Progenitor cell of endocrine pancreas (in vitro differentiated cells): ENCODE results near the gene ABLIM3. TPM values are rescaled to one million over a fixed set of nuclear protein-coding genes. Genes with fewer than 3 reads are reported as not detected.
"Not testable (repeated sequence)": the region's sequence is repeated elsewhere in the genome, so short reads cannot be mapped to it uniquely, and the experiment has no call there.

Experiments used
- DNase-seq: peaks from one replicate; pipeline ENCODE4 v3.0.0; 2021; ENCODE audit warnings: low spot score; ENCODE audit not compliant: unreplicated experiment
- H3K27ac Mint-ChIP-seq: 2 replicates; pipeline ENCODE4 v1.8.0; 2021; ENCODE audit warnings: mild to moderate bottlenecking, moderate library complexity, mixed read lengths
- H3K27me3 Mint-ChIP-seq: 2 replicates; pipeline ENCODE4 v1.8.0; 2021; ENCODE audit warnings: mixed read lengths
- H3K36me3 Mint-ChIP-seq: 2 replicates; pipeline ENCODE4 v1.8.0; 2022; ENCODE audit warnings: mixed read lengths; ENCODE audit not compliant: insufficient read depth
- H3K4me1 Mint-ChIP-seq: 2 replicates; pipeline ENCODE4 v1.8.0; 2021; ENCODE audit warnings: low read depth, mixed read lengths
- H3K4me3 Mint-ChIP-seq: 2 replicates; pipeline ENCODE4 v1.8.0; 2021; ENCODE audit warnings: low read depth, mild to moderate bottlenecking, moderate library complexity, mixed read lengths
- H3K9me3 Mint-ChIP-seq: 2 replicates; pipeline ENCODE4 v1.8.0; 2021; ENCODE audit warnings: low read depth, mixed read lengths
- total RNA-seq: library from RNA; stranded (reverse); gene quantifications from 2 replicates; pipeline ENCODE4 v1.2.1, GENCODE V29; 2021
- TF ChIP-seq, protein P1 (sequence below): fragments of 200-600 bp; sonication (generic); IDR thresholded peaks from one replicate; pipeline ENCODE4 v1.5.0; 2021; ENCODE audit warnings: antibody characterized with exemption, mild to moderate bottlenecking; ENCODE audit not compliant: unreplicated experiment

ABLIM3 gene
- total RNA-seq, 1 donor from 2014 or later = 0.48 TPM

DNA sequence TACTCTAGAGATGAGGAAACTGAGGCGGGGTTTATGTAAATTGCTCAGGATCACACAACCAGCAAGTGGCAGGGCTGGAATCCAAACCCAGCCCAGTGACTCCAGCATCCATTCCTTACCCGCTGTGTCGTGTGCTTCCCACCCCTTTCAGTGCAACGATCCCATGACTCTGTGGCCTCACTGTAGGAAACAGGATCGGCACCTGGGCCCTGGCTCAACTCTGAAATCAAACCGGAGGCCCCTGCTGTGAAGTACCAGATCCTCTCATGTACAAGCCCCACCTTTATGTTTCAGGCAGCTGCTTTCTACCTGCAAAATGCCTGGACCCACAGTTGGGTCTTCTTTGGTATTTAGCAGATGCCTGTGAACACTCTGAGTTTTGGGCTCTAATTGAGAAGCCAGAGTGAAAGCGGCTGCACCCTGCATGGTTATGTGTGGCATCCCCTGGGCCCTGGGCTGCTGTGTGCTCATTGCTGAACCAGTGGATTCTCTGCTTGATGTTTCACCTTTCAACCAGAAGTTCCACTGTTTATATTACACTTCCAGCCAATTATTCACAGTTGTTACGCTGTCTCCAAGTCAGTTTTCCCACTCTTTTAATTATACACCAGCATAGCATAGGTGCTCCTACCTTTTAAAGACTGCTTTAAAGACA lies 36.7 kb downstream of the ABLIM3 start:
- no peak for DNase-seq
- Mint-ChIP-seq H3K4me3 (no peak overlapping the region), H3K36me3 (no peaks in the 10 kb centered on the region), H3K27me3 (peaks cover 9% of the 10 kb centered on the region), H3K9me3 (no peaks in the 10 kb centered on the region), H3K27ac (no peak overlapping the region), H3K4me1 (no peaks in the 10 kb centered on the region)
- TF ChIP-seq, protein P1, sequence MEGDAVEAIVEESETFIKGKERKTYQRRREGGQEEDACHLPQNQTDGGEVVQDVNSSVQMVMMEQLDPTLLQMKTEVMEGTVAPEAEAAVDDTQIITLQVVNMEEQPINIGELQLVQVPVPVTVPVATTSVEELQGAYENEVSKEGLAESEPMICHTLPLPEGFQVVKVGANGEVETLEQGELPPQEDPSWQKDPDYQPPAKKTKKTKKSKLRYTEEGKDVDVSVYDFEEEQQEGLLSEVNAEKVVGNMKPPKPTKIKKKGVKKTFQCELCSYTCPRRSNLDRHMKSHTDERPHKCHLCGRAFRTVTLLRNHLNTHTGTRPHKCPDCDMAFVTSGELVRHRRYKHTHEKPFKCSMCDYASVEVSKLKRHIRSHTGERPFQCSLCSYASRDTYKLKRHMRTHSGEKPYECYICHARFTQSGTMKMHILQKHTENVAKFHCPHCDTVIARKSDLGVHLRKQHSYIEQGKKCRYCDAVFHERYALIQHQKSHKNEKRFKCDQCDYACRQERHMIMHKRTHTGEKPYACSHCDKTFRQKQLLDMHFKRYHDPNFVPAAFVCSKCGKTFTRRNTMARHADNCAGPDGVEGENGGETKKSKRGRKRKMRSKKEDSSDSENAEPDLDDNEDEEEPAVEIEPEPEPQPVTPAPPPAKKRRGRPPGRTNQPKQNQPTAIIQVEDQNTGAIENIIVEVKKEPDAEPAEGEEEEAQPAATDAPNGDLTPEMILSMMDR = no peak

DNA sequence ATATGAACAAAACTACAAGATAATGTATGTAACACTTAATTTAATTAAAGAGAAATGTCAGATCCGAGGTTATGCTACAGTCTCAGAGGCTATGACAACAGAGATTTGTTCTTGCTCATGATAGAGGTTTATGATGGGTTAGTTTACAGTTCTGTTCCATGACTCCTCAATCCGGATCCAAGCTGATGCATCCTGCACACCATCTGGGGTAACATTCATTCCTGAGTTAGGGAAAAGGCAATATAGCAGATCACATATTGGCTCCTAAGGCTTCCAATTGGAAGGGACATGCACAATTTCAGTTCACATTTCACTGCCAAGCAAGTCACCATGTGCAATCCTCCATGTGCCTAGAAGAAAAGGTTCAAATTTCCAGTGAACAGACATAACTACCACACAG lies 40.4 kb downstream of the ABLIM3 start:
- TF ChIP-seq, protein P1 = no peak
- Mint-ChIP-seq H3K4me1 (no peaks in the 10 kb centered on the region), H3K9me3 (no peaks in the 10 kb centered on the region), H3K4me3 (no peak overlapping the region), H3K27me3 (peaks cover 16% of the 10 kb centered on the region), H3K36me3 (no peaks in the 10 kb centered on the region), H3K27ac (no peak overlapping the region)
- DNase-seq = no peak

DNA sequence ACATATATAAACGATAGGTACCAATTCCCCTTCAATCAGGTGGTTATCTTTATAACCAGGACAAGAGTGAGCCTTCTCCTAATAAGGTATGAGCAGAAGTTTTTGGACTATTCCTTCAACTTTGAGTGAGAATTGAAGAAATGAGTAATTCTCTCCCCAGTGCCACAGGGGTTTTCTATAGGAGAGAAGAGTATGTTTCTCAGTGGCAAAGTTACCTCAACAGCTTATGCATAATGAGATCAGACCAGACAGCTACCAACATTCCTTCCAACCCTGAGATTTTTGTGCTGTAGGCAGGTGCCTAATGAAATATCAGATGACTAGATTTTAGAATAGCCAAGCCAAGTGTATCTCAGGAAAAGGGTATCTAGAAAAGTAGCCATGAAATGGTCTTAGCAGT lies 40.9 kb downstream of the ABLIM3 start:
- Mint-ChIP-seq H3K9me3 (no peaks in the 10 kb centered on the region), H3K4me1 (no peaks in the 10 kb centered on the region), H3K4me3 (no peak overlapping the region), H3K36me3 (no peaks in the 10 kb centered on the region), H3K27me3 (peaks cover 15% of the 10 kb centered on the region), H3K27ac (no peak overlapping the region)
- no peak for DNase-seq
- TF ChIP-seq, protein P1 = no peak

DNA sequence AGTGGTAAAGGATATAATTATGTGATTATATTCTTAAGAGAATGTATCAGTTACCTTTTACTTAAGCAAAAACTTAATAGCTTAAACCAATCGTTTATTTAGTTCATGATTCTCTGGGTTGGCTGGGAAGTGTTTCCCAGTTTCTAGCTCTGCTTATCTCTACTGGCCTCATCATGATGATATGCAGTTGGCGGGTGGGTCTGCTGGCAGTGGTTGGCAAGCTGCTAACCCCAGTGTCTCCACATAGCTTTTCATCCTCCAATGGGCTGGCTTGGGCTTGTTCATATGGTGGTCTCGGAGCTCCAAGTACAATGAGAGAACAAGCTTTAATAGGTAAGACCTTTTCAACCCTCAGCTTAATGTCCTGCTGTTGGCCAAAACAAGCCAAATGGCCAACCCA lies 43.8 kb downstream of the ABLIM3 start:
- TF ChIP-seq, protein P1 = no peak
- Mint-ChIP-seq H3K36me3 (no peaks in the 10 kb centered on the region), H3K27me3 (peaks cover 10% of the 10 kb centered on the region), H3K4me1 (no peaks in the 10 kb centered on the region), H3K9me3 (no peaks in the 10 kb centered on the region), H3K27ac (no peak overlapping the region), H3K4me3 (no peak overlapping the region)
- no peak for DNase-seq

DNA sequence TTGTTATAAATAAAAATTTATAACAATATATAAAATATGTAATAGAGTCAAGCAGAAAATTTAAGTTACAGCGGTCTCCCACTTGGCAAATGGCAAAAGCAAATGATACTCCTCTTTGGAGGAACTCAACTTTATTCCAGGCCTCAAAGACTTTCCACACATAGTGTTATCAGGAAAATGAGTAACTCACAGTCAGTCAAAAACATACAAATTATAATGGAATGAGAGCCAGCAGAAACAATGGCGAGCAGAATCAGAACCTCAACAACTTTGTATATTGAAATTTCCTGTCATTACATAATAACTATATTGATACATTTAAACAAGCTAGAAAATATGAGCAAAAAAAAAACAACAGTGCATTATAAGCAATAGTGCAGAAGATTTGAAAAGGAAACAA lies 45.2 kb downstream of the ABLIM3 start:
- TF ChIP-seq, protein P1 = no peak
- no peaks in the 10 kb centered on the region for H3K36me3 Mint-ChIP-seq
- H3K27ac Mint-ChIP-seq = no peak overlapping the region
- no peaks in the 10 kb centered on the region for H3K9me3 Mint-ChIP-seq
- no peak overlapping the region for H3K4me3 Mint-ChIP-seq
- no peaks in the 10 kb centered on the region for H3K4me1 Mint-ChIP-seq
- DNase-seq = no peak
- peaks cover 11% of the 10 kb centered on the region for H3K27me3 Mint-ChIP-seq

- H3K36me3 Mint-ChIP-seq, H3K4me1 Mint-ChIP-seq, DNase-seq, H3K4me3 Mint-ChIP-seq, H3K9me3 Mint-ChIP-seq, H3K27ac Mint-ChIP-seq: not testable (repeated sequence)
- peaks cover 11% of the 10 kb centered on the region for H3K27me3 Mint-ChIP-seq
These were observed 46.3 kb downstream of the ABLIM3 start for GRCh38 chr5:149187617-149188016.
